Neural cell (in vitro differentiated cells): ENCODE measurements around the gene HOGA1. TPM values are rescaled to one million over a fixed set of nuclear protein-coding genes. Genes with fewer than 3 reads are reported as not detected.

Experiments used
- H2AFZ ChIP-seq: fragments of 200-600, 300-800 bp; sonication (generic), shearing (Covaris generic); 2 replicates; pipeline ENCODE4 v1.6.0; 2014; ENCODE audit warnings: low read depth, mild to moderate bottlenecking, antibody characterized with exemption, low read length, moderate library complexity
- H3F3A ChIP-seq: fragments of 200-600 bp; shearing (Covaris generic); 2 replicates; pipeline ENCODE4 v1.6.1; 2016; ENCODE audit warnings: mild to moderate bottlenecking, moderate library complexity, mixed read lengths, antibody characterized with exemption, low read length; ENCODE audit not compliant: insufficient read depth, poor library complexity, severe bottlenecking
- H3K27ac ChIP-seq: fragments of 200-600, 300-800 bp; sonication (generic), shearing (Covaris generic); 2 replicates; pipeline ENCODE4 v1.5.1; 2014; ENCODE audit warnings: mild to moderate bottlenecking, low read length, moderate library complexity
- H3K27me3 ChIP-seq: fragments of 300-800, 200-600 bp; sonication (generic), shearing (Covaris generic); 2 replicates; pipeline ENCODE4 v1.6.0; 2014; ENCODE audit warnings: mild to moderate bottlenecking, low read depth, low read length, moderate library complexity; ENCODE audit not compliant: insufficient read depth
- H3K36me3 ChIP-seq: fragments of 300-800, 200-600 bp; sonication (generic), shearing (Covaris generic); 2 replicates; pipeline ENCODE4 v1.5.1; 2014; ENCODE audit warnings: mild to moderate bottlenecking, antibody characterized with exemption, low read length, moderate library complexity; ENCODE audit not compliant: insufficient read depth
- H3K4me2 ChIP-seq: fragments of 300-800, 200-600 bp; sonication (generic), shearing (Covaris generic); 2 replicates; pipeline ENCODE4 v1.6.0; 2014; ENCODE audit warnings: mild to moderate bottlenecking, low read length
- H3K4me3 ChIP-seq: fragments of 300-800, 200-600 bp; sonication (generic), shearing (Covaris generic); 2 replicates; pipeline ENCODE4 v1.5.1; 2014; ENCODE audit warnings: mild to moderate bottlenecking, low read length, moderate library complexity
- H3K79me2 ChIP-seq: fragments of 200-600 bp; shearing (Covaris generic); replicated peaks from 2 replicates; pipeline ENCODE4 v1.6.0; 2014; ENCODE audit warnings: mild to moderate bottlenecking, low read length, moderate library complexity; ENCODE audit not compliant: insufficient read depth
- H3K9ac ChIP-seq: fragments of 300-800, 200-600 bp; sonication (generic), shearing (Covaris generic); 2 replicates; pipeline ENCODE4 v1.6.1; 2016; ENCODE audit warnings: mild to moderate bottlenecking, low read length, mixed read lengths
- H3K9me2 ChIP-seq: fragments of 200-600 bp; shearing (Covaris generic); 2 replicates; pipeline ENCODE4 v1.6.1; 2016; ENCODE audit warnings: mild to moderate bottlenecking, low read length, mixed read lengths; ENCODE audit not compliant: insufficient read depth
- H3K9me3 ChIP-seq: fragments of 200-600, 300-800 bp; sonication (generic), shearing (Covaris generic); 2 replicates; pipeline ENCODE4 v1.6.1; 2016; ENCODE audit warnings: mild to moderate bottlenecking, mixed run types, low read length, moderate library complexity, mixed read lengths
- H4K20me1 ChIP-seq: fragments of 200-600 bp; shearing (Covaris generic); 2 replicates; pipeline ENCODE4 v1.6.1; 2016; ENCODE audit warnings: mild to moderate bottlenecking, mixed run types; ENCODE audit not compliant: insufficient read depth
- EP300 ChIP-seq: fragments of 450-650 bp; conservative IDR thresholded peaks from 2 replicates; pipeline ENCODE4 v1.6.1; 2014; ENCODE audit warnings: antibody characterized with exemption, mild to moderate bottlenecking, moderate library complexity; ENCODE audit not compliant: poor library complexity, severe bottlenecking
- EZH2 ChIP-seq: fragments of 200-600, 300-800 bp; shearing (Covaris generic), sonication (generic); IDR thresholded peaks from 2 replicates; pipeline ENCODE4 v1.6.1; 2014; ENCODE audit warnings: antibody characterized with exemption, low read length, borderline replicate concordance, mild to moderate bottlenecking; ENCODE audit not compliant: insufficient read depth, poor library complexity, severe bottlenecking
- MXI1 ChIP-seq: fragments of 450-650 bp; conservative IDR thresholded peaks from 2 replicates; pipeline ENCODE4 v1.6.1; 2014; ENCODE audit warnings: antibody characterized with exemption, mild to moderate bottlenecking; ENCODE audit not compliant: poor library complexity, severe bottlenecking
- POLR2AphosphoS5 ChIP-seq: IDR thresholded peaks from 2 replicates; pipeline ENCODE4 v1.6.1; 2012
- RAD21 ChIP-seq: fragments of 450-650 bp; conservative IDR thresholded peaks from 2 replicates; pipeline ENCODE4 v1.6.1; 2014; ENCODE audit warnings: antibody characterized with exemption, mild to moderate bottlenecking, moderate library complexity
- SMC3 ChIP-seq: fragments of 450-650 bp; conservative IDR thresholded peaks from 2 replicates; pipeline ENCODE4 v1.6.1; 2014; ENCODE audit warnings: antibody characterized with exemption, mild to moderate bottlenecking, moderate library complexity; ENCODE audit not compliant: poor library complexity
- TAF1 ChIP-seq: IDR thresholded peaks from 2 replicates; pipeline ENCODE4 v1.6.1; 2012; ENCODE audit warnings: low read depth
- polyA plus RNA-seq: library from polyadenylated mRNA; depleted of rRNA; stranded (reverse); fragments of >200 nt; gene quantifications from 2 replicates; pipeline ENCODE4 v1.2.3, GENCODE V29; 2014
- TF ChIP-seq, protein P1 (sequence below): fragments of 450-650 bp; IDR thresholded peaks from 2 replicates; pipeline ENCODE4 v1.5.1; 2014; ENCODE audit warnings: antibody characterized with exemption, mild to moderate bottlenecking, moderate library complexity; ENCODE audit not compliant: poor library complexity, severe bottlenecking
- TF ChIP-seq, protein P2 (sequence below): IDR thresholded peaks from 2 replicates; pipeline ENCODE4 v1.6.1; 2012; ENCODE audit warnings: borderline replicate concordance

HOGA1 gene
- polyA plus RNA-seq, 1 donor from 2014 or later: not detected

DNA sequence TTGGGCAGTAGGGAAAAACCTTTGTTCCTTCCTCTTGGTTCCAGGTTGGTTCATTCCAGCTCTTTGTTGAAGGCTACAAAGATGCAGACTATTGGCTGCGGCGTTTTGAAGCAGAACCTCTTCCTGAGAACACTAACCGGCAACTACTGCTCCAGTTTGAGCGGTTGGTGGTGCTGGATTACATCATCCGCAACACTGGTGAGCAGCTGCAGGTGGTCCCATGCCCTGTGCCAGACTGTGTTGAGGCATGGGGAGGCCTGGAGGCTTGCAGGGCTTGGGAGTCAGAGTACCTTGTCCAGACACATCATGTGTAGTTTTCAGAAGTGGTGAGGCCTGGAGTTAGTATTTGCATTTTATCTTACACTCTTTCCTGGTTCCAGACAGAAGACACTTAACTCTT is 72.6 kb downstream of the HOGA1 start:
- TF ChIP-seq SMC3 (no peak), RAD21 (no peak), MXI1 (no peak), POLR2AphosphoS5 (no peak), TAF1 (no peak), EZH2 (no peak), EP300 (no peak)
- TF ChIP-seq, protein P1, sequence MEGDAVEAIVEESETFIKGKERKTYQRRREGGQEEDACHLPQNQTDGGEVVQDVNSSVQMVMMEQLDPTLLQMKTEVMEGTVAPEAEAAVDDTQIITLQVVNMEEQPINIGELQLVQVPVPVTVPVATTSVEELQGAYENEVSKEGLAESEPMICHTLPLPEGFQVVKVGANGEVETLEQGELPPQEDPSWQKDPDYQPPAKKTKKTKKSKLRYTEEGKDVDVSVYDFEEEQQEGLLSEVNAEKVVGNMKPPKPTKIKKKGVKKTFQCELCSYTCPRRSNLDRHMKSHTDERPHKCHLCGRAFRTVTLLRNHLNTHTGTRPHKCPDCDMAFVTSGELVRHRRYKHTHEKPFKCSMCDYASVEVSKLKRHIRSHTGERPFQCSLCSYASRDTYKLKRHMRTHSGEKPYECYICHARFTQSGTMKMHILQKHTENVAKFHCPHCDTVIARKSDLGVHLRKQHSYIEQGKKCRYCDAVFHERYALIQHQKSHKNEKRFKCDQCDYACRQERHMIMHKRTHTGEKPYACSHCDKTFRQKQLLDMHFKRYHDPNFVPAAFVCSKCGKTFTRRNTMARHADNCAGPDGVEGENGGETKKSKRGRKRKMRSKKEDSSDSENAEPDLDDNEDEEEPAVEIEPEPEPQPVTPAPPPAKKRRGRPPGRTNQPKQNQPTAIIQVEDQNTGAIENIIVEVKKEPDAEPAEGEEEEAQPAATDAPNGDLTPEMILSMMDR: no peak
- TF ChIP-seq, protein P2, sequence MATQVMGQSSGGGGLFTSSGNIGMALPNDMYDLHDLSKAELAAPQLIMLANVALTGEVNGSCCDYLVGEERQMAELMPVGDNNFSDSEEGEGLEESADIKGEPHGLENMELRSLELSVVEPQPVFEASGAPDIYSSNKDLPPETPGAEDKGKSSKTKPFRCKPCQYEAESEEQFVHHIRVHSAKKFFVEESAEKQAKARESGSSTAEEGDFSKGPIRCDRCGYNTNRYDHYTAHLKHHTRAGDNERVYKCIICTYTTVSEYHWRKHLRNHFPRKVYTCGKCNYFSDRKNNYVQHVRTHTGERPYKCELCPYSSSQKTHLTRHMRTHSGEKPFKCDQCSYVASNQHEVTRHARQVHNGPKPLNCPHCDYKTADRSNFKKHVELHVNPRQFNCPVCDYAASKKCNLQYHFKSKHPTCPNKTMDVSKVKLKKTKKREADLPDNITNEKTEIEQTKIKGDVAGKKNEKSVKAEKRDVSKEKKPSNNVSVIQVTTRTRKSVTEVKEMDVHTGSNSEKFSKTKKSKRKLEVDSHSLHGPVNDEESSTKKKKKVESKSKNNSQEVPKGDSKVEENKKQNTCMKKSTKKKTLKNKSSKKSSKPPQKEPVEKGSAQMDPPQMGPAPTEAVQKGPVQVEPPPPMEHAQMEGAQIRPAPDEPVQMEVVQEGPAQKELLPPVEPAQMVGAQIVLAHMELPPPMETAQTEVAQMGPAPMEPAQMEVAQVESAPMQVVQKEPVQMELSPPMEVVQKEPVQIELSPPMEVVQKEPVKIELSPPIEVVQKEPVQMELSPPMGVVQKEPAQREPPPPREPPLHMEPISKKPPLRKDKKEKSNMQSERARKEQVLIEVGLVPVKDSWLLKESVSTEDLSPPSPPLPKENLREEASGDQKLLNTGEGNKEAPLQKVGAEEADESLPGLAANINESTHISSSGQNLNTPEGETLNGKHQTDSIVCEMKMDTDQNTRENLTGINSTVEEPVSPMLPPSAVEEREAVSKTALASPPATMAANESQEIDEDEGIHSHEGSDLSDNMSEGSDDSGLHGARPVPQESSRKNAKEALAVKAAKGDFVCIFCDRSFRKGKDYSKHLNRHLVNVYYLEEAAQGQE: no peak
- H3K9me2 ChIP-seq: no peaks in the 10 kb centered on the region
- no peak overlapping the region for H3K4me2 ChIP-seq
- H3K9ac ChIP-seq: no peak overlapping the region
- no peaks in the 10 kb centered on the region for H3K9me3 ChIP-seq
- H3K4me3 ChIP-seq: no peak overlapping the region
- no peaks in the 10 kb centered on the region for H4K20me1 ChIP-seq
- H2AFZ ChIP-seq: no peak overlapping the region
- H3K79me2 ChIP-seq: no peaks in the 10 kb centered on the region
- H3K27ac ChIP-seq: no peak overlapping the region
- no peaks in the 10 kb centered on the region for H3K27me3 ChIP-seq
- no peaks in the 10 kb centered on the region for H3F3A ChIP-seq
- peaks cover 7% of the 10 kb centered on the region for H3K36me3 ChIP-seq

DNA sequence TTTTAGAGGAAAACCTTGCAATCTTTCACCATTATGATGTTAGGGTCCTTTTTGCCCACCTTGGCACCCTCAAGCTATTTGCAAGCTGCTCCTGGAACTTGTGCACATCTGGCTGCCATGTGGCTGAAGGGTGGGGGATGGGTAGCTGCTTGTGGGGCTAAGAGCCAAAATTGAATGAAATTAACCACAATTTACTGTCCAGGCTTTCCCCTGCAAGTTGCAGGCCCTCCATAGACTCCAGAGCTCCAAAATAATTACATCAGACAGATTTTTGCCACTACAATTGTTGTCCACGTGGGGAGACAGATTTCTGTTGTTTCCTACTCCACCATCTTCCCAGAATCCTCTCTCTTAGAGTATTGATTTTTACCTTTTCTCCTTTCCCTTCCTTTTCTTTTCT is 75.4 kb downstream of the HOGA1 start:
- Histone ChIP-seq H3K9ac (no peak overlapping the region), H3K9me3 (no peaks in the 10 kb centered on the region), H3F3A (no peaks in the 10 kb centered on the region)

More for the DNA sequence above, 75.4 kb downstream of the HOGA1 start:
- Histone ChIP-seq H4K20me1 (no peaks in the 10 kb centered on the region), H3K9me2 (no peaks in the 10 kb centered on the region), H3K36me3 (peaks cover 7% of the 10 kb centered on the region), H3K79me2 (no peaks in the 10 kb centered on the region), H3K4me2 (no peak overlapping the region), H3K27me3 (no peaks in the 10 kb centered on the region), H3K4me3 (no peak overlapping the region), H3K27ac (no peak overlapping the region), H2AFZ (no peak overlapping the region)
- TF ChIP-seq, protein P2: no peak
- TF ChIP-seq, protein P1: no peak
- TF ChIP-seq RAD21: no peak
- no peak for TF ChIP-seq EZH2
- no peak for TF ChIP-seq POLR2AphosphoS5
- no peak for TF ChIP-seq EP300
- no peak for TF ChIP-seq MXI1
- TF ChIP-seq TAF1: no peak
- no peak for TF ChIP-seq SMC3
